NCI-H1694 (cell line): Measurements from ENCODE around the gene BATF3.
A peak's percentile ranks its signal among the peaks of the same experiment; 100 is the strongest.

Experiments
- DNase-seq: peaks from one replicate; lab custom pipeline; 2025; lab: John Stamatoyannopoulos, UW

BATF3 gene

DNA sequence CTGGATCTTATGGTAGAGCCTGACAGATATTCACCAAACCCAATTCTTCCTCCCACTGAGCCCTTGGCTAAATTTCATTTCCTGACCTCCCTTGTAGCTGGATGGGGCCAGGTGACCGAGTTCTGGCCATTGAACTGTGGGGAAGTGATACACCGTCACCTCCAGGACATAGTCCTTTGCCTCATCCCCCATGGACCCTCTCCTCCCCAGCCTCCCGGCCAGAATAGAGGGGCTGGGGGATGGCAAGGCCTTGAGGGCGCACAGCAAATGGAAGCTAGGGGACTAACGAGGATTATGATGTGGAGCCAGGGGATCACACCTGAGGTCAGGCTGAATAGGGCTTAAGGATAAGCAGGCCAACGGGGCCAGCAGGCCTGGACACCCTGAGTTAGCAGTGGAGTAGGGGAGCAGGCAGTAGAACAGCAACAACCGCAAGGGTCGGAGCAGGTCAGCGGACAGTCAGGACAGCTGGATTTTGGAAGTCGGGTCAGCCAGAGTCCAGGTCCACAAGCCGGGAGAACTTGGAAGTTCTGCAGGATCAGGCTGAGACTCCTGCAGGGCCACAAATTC lies 15.0 kb downstream of the BATF3 start:
- DNase-seq = no peak

DNA sequence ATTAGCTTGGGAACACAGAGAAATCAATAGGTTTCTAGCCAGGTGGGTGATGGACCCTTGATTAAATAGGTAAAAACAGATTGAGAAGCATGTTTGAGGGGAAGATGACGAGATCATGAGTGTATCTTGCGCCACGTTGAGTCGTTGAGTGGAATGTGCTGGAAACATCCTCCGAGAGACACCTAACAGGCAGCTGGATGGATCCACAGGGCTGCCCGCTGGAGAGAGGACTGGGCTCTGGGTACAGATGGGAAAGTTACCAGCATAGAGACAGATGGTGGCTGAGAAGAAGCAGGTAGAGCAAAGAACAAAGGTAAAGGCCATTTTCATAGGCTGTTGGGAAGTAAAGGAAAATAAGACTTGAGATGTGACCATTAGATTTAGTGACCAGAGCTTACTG lies 15.6 kb downstream of the BATF3 start:
- no peak for DNase-seq

DNA sequence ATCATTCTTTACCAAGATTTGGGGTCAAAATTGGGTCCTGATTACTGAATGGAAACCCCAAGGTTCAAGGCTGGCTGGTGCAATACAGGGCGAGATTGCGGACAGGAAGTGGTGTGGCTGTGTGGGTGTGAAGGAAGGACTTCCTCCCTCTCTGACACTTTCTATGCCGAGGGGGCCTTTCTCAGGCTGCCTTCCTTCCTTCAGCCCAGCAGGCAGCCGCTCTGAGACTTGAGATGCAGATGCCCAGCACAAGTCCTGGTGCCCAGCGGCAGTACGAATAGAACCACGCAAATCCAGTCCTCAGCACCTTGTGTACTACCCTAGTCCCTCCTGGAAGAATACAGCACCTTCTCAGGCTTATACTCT lies 16.3 kb downstream of the BATF3 start:
- no peak for DNase-seq

- DNase-seq = no peak
Observed at GRCh38 chr1:212680680-212681389, 18.8 kb downstream of the BATF3 start.

DNA sequence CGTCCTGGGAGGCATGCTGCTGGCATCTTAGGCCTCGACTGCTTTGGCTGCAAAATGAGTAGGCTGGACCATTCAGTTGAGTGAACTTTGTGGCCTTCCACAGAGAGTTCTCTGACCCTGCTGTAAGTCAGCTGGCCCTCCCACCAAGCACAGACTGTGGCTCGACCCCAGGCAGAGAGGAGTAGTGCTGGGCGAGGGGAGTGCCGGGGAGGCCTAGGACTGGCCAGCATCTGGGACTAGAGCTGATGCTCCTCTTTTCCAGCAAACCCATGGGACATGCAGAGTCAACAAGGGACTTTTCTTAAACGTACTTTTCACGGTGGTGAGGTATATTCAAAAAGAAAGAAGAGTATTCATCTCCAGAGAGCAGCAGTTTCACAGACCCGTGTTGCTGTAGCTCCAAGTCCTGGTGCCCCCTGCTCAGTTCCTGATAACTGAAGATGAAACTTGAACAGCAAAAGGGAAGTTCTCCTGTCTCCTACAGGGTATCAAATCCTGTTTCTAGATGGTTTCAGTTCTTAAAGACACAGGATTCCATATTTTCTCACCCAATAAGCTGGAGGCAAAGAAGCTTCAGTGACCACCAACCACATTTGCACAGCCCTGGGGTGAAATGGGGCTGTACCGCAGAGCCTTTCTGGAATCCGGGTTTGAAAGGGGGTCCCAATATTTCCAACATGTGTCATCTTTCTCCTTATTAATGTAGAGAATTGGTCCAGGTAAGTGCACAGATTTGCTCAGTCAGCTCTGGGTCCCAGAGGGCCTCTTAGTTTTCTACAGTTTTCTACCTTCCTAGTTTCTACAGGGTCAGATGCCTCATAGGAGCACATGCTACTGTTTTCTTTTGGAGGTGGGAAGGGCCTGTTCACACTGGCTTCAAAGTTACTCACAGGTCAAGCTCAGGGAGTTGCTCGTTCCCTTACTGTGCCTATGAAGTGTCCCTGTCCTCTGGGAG lies 20.9 kb downstream of the BATF3 start:
- no peak for DNase-seq

GRCh38 chr1:212677573-212677972 lies 22.1 kb downstream of the BATF3 start:
- DNase-seq = no peak

GRCh38 chr1:212677136-212677535 lies 22.5 kb downstream of the BATF3 start:
- no peak for DNase-seq

- DNase-seq = no peak
Observed at GRCh38 chr1:212675675-212676074, 24.0 kb downstream of the BATF3 start.

GRCh38 chr1:212674872-212675271 lies 24.8 kb downstream of the BATF3 start:
- no peak for DNase-seq

GRCh38 chr1:212671342-212672031 lies 28.2 kb downstream of the BATF3 start:
- DNase-seq = peak; percentile 52

DNA sequence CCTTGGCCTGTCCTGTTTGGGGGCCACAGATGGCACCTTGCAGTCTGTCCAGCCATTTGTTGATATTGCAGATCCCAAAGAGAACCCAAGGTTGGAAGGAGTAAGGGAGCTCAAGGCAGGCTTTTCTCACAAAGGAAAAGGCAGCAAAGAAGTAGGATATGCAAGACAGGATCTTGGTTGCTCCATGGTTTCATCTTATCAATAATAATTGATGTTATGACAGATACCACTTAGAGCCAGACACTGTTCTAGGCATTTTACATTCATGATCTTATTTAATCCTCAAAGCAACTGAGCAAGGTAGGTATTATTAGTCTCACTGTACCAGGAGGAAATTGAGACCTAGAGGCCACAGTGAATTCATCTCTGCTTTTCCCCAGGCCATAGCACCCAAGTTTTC lies 28.8 kb downstream of the BATF3 start:
- no peak for DNase-seq

- no peak for DNase-seq
Observed at GRCh38 chr1:212670301-212670700, 29.3 kb downstream of the BATF3 start.

DNA sequence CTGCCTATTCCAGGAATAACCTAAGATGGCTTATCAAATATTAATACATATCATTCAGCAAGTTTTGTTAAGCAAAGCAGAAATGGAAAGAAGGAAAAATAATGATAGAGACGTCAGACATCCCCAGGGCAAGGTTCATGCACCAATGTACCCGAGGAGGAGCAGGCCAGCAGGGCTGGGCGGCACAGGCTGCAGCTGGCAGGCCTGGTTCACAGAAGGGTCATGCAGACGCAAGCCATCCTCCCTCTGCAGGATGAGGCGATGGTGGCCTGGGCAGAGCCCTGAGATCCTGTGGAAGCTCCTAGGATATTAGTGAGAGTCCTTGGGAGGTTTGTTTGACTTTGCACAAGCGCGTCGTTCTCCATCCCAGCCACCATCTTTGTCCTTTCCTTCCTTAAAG lies 30.0 kb downstream of the BATF3 start:
- no peak for DNase-seq

DNA sequence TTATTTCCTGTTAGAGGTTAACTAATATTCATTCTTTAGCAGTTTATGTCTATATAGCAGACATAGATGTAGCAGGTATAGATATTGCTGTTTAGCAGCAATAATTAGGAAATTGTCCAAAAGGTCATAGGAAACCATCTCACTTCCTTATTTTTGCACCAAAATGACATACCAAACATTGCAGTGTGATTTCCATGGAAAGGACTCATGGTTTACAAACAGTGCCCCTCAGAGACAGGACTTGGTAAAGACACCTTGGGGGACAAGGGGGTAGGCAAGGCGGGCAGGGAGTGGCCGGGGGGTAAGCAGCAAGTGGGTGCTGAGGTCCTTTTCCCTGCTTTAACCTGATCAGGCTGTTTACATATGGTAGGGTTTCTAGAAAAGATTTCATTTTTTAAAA lies 30.5 kb downstream of the BATF3 start:
- DNase-seq = no peak

DNA sequence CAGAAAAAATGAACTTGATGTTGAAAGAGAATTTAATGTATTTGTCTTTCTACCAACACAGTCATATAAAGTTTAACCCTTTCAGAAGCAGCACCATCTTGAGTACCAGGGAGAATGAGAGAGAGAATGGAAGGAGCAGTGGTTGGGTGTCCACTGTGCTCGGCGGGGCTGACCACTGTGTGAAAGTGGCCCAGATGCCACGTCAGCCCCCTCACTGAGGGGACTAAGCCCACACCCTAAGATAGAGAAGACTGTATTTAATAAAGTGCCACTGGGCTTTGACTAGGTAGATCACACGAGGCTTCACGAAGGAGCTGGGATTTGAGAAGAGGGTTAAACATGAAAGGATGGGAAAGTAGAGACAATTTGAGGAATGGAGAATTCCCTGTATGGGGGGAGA lies 31.2 kb downstream of the BATF3 start:
- no peak for DNase-seq

- DNase-seq = peak; percentile 68
Observed at GRCh38 chr1:212667223-212668139, 32.2 kb downstream of the BATF3 start.

GRCh38 chr1:212666116-212666775 lies 33.4 kb downstream of the BATF3 start:
- DNase-seq = no peak

DNA sequence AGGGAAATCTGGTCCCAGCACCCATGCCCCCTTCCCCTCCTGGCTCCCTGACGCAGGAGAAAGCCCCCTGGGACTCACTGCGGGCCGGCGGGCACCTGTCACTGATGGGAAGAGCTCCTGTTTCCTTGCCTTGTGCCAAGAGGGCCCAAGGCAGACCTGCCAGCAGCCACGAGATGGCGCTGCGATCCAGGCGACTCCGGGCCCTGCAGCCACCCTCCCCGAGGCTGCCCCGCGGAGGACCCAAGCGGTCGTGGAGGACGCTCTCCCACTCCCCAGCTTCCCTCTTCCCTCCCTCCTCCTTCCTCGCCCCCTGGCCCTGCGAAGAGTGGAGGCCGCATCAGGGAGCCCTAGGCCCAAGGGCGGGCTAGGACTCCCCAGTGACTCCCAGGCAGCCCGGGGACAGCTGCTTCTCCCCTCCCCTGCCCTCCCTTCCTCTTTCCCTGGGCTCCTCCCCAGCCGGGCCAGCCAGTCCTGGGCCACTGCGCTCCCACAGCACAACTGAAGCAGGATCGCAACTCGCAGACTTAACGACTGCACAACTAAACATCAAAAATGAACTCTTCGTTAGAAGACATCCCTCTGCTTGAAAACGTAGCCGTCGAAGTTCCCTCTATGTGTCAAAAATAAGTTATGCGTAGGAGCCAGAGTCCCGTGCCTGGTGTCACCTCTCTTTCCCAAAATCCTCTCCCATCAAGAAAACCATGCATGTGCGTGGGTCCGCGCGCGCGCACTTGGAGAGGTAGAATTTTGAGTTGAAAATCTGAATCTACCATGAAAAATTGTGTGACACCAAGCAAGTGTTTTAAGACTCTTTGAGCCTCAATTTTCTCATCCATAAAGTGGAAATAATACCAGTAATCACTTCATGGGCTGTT lies 34.2 kb downstream of the BATF3 start:
- DNase-seq = peak; percentile 68

DNA sequence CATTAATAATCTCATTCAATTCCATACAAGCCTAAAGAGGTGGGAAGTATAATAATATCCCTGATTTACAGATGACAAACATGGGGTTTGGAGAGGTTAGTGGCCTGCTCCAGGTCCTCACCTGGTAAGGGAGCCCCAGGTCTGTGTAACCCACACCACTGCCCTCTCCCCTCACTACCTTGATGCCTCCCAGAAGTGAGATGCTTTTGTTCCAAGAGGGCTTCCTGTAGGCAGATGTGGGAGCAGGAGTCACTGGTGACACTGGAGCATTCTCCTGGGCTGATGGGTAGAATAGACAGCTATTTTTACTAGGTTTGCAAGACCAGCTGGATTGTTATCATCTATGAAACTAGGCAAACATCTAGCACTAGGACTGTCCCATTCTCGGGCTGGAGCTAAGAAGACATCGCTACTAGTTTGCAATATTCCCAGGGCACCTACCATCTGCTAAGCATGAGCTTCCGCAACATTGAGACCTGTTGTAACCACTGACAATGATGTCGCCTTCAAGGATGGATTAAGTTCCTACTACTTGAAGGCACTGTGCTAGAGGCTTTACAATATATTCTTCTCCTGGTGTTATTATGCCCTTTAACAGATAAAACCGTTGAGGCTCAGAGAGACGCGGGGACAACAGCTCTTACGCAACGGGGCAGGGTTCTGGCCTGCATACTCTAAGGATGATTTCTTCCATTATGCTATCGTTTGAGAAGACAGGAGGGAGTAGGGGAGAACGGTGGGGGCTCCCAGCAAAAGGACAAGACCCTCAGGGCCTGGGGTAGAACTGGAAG lies 35.0 kb downstream of the BATF3 start:
- no peak for DNase-seq
